ACHN (cell line): ENCODE measurements around the gene KAT5.
"Not testable (repeated sequence)": the region's sequence is repeated elsewhere in the genome, so short reads cannot be mapped to it uniquely, and the experiment has no call there.

Experiments used
- DNase-seq: peaks from one replicate; pipeline ENCODE4 v3.0.0-alpha.2; 2015
- in situ Hi-C: cut with HindIII; loops from 2 replicates; pipeline ENCODE4 v1.10.0; 2017; ENCODE audit warnings: low sequenced_read_pairs, low pct_ligation_motif_present, low pct_unique_long_range_greater_than_20kb

Gene KAT5

DNA sequence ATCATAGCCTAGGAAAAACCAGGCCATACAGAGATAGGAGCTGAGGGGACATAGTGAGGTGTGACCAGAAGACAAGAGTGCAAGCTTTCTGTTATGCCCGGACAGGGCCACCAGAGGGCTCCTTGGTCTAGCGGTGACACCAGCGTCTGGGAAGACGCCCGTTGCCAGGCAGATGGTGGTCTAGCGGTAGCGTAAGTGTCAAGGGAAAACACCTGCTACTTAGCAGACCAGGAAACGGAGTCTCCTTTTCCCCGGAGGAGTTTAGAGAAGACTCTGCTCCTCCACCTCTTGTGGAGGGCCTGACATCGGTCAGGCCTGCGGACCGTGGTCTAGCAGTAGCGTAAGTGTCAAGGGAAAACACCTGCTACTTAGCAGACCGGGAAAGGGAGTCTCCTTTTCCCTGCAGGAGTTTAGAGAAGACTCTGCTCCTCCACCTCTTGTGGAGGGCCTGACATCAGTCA, 5.7 kb upstream of the KAT5 start:
- DNase-seq = peak; percentile 38
- in situ Hi-C loops = not testable (repeated sequence)

DNA sequence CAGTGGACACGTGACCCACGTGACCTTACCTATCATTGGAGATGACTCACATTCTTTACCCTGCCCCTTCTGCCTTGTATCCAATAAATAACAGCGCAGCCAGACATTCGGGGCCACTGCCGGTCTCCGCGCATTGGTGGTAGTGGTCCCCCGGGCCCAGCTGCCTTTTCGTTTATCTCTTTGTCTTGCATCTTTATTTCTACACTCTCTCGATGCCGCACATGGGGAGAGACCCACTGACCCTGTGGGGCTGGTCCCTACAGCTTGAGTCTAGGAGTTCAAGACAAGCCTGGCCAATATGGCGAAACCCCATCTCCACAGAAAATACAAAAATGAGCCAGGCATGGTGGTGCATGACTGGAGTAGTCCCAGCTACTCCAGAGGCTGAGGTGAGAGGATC, 5.0 kb upstream of the KAT5 start:
- DNase-seq, in situ Hi-C loops: not testable (repeated sequence)

DNA sequence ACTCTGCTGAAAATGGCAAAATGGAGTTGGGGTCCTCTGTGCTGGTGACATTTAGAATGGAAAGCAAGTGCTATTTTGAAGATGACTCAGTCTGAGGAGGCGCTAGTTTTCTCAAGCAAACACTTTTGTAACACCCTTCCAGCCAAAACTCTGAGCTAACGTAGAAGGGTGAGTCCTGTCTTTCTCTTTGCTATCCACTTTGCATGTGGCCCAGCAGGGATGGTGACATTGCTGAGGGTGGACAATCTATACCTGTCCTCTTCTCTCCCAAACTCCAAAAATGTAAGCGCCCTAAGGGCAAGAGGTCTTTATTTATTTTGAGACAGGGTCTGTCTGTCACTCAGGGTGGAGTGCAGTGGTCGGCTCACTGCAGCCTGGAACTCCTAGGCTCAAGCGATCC, 3.6 kb upstream of the KAT5 start:
- DNase-seq = no peak
- in situ Hi-C loops = no loop called here

DNA sequence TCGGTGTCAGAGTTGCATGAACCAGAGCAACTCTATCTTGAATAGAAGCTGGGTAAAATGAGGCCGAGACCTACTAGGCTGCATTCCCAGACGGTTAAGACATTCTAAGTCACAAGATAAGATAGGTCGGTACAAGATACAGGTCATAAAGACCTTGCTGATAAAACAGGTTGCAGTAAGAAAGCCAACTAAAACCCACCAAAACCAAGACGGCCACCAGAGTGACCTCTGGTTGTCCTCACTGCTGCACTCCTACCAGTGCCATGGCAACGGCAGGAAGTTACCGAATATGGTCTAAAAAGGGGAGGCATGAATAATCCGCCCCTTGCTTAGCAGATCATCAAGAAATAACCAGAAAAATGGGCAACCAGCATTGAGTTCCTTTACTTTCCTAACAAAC, 2.4 kb upstream of the KAT5 start:
- in situ Hi-C loops = no loop called here
- DNase-seq = no peak

DNA sequence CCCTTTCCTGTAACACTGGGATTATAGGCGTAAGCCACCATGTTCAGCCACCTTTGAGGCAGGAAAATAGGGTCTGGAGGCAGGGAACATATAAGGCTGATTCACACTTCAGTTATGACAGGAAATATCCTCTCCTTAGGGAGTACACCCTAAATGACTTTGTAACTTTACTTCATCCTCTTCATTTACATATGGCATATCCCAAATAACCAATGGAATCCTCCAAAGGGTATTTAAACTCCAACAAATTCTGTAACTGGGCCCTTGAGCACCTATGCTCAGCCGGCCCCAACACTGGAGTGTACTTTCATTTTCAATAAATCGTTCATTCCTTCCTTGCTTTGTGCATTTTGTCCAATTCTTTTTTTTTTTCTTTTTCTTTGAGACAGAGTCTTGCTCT, 1.6 kb upstream of the KAT5 start:
- no peak for DNase-seq
- in situ Hi-C loops = no loop called here

DNA sequence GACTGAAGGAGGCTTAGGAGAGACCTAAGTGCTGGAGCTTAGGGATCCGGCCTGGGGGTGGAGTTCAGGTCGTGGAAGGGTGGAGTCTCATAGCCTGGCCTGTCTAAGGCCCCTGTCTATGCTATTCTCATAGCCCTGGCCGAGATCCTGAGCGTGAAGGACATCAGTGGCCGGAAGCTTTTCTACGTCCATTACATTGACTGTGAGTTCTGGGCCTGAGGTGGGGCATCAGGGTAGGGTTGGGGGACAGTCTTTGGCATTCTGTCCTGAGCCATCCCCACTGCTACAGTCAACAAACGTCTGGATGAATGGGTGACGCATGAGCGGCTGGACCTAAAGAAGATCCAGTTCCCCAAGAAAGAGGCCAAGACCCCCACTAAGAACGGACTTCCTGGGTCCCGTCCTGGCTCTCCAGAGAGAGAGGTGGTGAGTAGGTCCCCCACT, 603 bp downstream of the KAT5 start:
- no peak for DNase-seq
- in situ Hi-C loops = no loop called here

DNA sequence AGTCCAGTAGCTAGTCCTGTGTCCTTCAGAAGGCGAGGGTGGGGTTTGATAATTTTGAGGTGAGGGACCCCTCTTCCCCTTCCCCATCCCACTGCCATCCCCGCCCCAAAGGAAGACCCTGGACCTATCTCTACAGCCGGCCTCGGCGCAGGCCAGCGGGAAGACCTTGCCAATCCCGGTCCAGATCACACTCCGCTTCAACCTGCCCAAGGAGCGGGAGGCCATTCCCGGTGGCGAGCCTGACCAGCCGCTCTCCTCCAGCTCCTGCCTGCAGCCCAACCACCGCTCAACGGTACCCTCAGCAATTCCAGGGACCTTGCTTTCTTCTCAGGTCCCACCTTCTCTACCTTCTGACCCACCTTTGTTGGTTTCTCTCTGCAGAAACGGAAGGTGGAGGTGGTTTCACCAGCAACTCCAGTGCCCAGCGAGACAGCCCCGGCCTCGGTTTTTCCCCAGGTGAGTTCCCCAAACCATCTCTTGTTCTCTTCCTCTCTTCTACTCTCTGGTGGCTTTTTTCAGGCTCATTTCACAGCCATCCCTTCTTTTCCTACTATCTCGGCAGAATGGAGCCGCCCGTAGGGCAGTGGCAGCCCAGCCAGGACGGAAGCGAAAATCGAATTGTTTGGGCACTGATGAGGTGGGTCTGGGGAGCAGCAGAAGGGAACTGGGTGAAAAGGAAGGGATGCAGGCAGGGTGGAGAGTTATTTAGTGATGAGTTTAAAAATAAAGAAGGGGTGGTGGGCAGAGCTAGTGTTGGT, 1.3 kb downstream of the KAT5 start:
- in situ Hi-C loops = no loop called here

DNA sequence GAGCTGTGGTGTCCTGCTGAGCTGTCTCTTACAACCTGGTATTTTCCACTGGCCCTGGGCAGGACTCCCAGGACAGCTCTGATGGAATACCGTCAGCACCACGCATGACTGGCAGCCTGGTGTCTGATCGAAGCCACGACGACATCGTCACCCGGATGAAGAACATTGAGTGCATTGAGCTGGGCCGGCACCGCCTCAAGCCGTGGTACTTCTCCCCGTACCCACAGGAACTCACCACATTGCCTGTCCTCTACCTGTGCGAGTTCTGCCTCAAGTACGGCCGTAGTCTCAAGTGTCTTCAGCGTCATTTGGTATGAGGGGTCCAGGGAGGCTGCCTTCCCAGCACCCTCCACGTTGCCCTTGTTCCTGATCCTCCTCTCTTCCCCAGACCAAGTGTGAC, 2.4 kb downstream of the KAT5 start:
- in situ Hi-C loops = no loop called here

More for the DNA sequence above, 1.3 kb downstream of the KAT5 start:
- DNase-seq = no peak

DNA sequence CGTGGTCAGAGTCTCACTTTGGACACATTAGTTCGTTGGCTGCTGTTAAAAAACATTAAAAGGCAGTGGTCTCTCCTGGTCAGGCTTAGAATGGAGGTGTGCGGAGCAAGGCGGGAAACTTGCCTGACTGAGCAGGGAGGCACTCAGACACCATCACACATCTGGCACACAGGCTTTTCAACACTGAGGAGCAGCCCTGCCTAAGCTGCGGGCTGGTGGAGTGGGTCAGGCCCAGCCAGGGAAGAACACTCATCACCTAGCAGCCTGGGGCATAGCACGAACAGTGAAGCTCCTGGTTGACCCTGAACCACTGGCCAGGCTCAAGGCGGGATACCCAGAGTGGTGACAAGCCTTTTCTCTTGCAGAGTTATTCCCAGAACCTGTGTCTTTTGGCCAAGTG, 4.2 kb downstream of the KAT5 start:
- DNase-seq = no peak
- in situ Hi-C loops = no loop called here

More for the DNA sequence above, 2.4 kb downstream of the KAT5 start:
- DNase-seq = no peak

DNA sequence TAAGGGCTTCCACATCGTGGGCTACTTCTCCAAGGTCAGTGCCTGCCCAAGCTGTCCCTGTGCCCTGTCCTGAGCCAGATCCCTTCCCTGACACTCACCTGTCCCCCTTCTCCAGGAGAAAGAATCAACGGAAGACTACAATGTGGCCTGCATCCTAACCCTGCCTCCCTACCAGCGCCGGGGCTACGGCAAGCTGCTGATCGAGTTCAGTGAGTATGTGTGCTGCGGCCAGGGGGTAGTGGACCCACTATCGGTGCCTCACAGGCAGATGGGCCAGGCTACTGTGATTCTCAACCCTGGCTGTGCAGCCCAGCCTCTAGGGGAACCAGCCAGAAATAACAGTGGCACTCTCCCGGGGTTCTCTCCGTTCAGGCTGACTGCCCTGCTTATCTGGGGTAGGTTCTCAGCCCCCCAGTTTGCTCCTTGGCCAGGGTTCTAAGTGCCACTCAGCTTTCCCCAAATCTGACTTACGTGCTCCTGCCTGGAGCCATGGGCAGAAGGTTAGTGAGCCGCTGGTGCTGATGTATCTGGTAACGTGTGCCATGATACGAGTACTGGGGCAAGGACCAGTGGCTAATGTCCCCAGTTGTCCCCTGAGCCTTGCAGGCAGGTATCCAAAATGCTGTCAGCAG, 4.8 kb downstream of the KAT5 start:
- no peak for DNase-seq
- in situ Hi-C loops = no loop called here

DNA sequence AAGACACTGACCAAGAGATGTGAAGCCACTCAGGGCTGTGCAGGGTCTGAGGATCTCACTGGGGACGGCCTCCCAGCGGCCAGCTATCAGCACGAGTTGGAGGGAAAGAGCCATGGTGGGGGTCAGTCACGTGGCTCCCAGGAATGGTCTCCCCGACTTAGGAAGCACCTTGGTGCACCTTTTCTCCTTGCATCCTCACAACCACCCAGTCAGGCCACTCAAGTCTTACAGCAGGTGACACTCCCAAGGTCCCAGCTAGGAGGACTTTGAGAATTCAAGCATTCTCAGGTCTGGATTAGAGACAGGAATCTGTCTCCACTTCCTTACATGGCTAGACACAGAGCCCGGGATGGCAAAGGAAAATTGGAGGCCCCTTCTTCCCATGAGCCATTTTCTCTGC, 5.9 kb downstream of the KAT5 start:
- no peak for DNase-seq
- in situ Hi-C loops = no loop called here

DNA sequence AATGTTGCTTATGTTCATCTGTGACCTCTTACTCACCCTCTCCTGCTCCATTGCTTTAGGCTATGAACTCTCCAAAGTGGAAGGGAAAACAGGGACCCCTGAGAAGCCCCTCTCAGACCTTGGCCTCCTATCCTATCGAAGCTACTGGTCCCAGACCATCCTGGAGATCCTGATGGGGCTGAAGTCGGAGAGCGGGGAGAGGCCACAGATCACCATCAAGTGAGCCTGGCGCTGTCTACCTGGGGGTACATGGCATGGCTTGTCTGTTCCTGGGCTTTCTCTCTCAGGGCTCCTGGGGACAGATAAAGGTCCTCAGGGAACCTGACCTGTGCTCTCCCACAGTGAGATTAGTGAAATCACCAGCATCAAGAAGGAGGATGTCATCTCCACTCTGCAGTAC, 6.5 kb downstream of the KAT5 start:
- in situ Hi-C loops = no loop called here
- DNase-seq = no peak

DNA sequence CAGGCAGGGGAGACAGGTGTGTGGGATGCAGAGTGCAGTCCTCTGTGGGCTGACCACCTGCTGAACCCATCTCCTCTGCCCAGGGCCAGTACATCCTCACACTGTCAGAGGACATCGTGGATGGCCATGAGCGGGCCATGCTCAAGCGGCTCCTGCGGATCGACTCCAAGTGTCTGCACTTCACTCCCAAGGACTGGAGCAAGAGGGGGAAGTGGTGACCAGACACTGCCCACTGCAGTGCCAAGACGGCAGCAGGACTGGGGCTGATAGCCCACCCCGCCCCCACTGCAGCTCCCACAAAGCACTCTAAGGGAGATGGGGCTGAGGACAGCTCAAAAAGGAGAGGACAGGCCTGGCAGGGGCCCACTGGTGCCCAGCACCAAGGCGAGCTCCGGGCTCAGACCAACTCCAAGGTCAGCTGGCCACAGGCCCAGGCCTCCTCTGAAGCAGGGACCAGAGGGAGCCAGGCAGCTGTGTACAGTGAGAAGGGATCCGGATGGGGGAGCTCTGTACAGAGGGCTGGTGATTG, 7.0 kb downstream of the KAT5 start:
- in situ Hi-C loops = no loop called here
- no peak for DNase-seq

DNA sequence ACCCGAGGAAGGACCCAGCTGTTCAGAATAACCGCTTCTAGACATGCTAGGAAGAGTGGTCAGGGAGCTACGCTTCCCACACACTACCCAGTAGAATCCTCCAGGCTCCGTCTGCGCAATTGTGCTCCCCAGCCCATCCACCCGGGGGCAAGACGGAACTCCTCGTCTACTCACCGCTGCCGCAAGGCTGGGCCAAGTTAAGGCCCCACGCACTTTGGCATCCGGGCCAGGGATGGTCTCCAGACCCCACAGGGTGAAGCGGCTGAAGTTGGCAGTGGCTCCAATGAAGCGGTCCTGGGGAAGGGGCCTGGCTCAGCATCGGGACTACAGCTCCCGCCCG, 7.8 kb downstream of the KAT5 start:
- DNase-seq = no peak
- in situ Hi-C loops = no loop called here

DNA sequence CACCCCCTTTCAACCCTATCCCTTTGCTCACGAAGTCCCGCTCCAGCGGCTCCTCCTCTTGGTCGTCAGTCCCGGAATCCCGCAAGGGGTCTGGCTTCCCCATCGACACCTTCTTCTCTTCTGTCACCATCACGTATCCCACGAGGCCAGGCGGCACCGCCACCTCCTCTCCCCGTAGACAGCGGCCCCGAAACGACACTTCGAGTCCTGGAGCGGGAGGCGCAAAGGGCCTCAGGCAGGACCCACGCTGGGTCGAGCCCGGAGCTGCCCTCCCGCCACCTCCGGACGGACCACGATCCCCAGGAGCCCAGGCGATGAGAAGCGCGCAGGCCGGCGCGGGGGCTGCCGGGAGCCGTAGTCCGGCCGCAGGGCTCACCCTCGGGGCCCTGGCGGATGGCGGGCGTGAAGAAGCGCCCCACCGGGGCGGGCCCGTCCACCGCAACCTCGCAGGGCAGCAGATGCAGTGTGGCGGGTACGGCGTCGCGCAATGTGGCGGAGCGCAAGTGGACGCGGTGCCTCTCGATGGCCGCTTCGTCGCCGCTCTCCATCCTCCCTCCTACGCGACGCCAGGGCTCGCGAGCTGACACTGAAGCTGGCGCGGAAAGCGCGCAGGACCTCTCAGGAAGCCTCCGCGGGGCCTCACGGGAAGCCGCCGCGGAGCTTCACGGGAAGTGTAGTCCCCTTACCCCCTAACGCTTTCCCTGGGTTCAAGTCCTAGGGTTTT, 8.3 kb downstream of the KAT5 start, which contains the start of gene RNASEH2C:
Gene RNASEH2C, minus strand, starts transcription at position 588 of the 724 bp plus-strand sequence. Its CDS starts 40 bp downstream, at position 548.
- in situ Hi-C loops = no loop called here
- DNase-seq = peak; percentile 83

DNA sequence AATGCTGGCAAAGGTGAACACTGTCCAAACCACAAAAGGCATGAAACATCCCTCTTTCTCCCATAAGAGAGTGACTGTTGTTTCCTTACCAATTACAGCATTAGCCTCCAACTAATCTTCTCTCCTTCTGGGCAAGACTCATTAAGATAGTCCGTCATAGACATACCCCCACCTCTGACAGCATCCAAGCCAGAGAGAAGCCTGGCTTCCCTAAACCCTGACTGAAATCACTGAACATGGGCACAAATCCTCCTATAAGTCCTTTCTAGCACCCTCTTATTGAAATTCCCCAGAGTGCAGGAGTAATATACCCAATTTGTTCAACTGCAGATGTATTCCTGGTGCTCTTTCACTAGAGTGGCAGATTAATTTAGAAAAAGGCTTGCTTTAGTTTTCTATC, 10.2 kb downstream of the KAT5 start:
- DNase-seq = no peak
- in situ Hi-C loops = no loop called here

DNA sequence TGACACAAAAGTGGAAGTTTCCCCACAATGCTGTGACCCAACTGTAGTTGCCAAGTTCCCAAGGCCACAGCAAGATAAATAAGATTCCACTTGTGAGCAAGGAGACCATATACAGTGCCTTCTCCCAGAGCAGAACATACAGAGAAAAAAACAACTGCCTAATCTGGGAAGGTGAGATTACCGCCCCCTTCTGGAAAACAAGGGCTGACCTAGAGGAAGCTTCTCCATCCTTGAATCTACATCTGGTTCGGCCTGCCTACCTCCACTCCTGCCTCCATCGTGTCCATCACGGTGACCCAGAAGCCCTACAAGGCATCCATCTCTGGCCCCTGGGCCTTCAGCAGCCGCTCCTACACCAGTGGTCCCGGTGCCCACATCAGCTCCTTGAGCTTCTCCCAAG, 14.6 kb downstream of the KAT5 start:
- in situ Hi-C loops = no loop called here
- DNase-seq = no peak

DNA sequence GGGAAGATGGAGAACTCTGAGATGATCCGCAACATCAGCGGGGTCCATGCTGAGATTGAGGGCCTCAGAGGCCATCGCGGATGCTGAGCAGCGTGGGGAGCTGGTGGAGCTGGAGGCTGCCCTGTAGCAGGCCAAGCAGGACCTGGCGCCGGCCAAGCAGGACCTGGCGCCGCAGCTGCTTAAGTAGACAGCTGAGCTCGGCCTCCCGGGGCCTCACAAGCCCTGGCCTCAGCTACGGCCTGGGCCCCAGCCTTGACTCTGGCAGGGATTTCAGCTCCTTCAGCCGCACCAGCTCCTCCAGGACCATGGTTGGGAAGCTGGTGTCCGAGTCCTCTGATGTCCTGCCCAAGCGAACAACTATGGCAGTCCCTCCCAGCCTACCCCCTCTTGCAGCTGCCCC, 15.8 kb downstream of the KAT5 start:
- no peak for DNase-seq
- in situ Hi-C loops = no loop called here

DNA sequence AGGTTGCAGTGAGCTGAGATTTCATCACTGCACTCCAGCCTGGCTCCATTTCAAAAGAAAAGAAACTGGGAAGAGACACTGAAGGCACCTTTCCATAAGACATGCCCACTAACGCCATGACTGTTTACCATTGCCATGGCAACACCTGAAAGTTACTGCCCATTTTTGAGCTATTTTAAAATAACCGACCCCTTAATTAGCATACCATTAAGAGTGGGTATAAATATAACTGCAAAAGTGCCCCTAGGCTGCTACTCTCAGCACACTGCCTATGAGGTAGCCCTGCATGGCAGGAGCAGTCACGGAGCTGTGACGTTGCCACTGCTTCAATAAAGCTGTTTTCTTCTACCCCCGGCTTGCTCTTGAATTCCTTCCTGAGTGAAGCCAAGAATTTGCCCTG, 18.4 kb downstream of the KAT5 start:
- in situ Hi-C loops = no loop called here

More for the DNA sequence above, 18.4 kb downstream of the KAT5 start:
- no peak for DNase-seq
